HEK293T (cell line): Measurements from ENCODE around the gene DDX20.
"Not testable (repeated sequence)": the region's sequence is repeated elsewhere in the genome, so short reads cannot be mapped to it uniquely, and the experiment has no call there.

ENCODE experiments used
- CTCF ChIA-PET: fragments of 350-600 bp; formaldehyde crosslinking; extraction: SDS; loops from one replicate; lab custom pipeline; 2021; ENCODE audit warnings: antibody characterized with exemption, inconsistent platforms; lab: Yijun Ruan, JAX
- POLR2A ChIA-PET: fragments of 350-600 bp; formaldehyde crosslinking; extraction: SDS; loops from one replicate; lab custom pipeline; 2020; ENCODE audit warnings: antibody characterized with exemption, inconsistent platforms; lab: Yijun Ruan, JAX
- DNase-seq: peaks from one replicate; pipeline ENCODE4 v3.0.0; 2012; ENCODE audit warnings: mixed read lengths; ENCODE audit errors: extremely low spot score
- ARNT ChIP-seq: fragments of 450-650 bp; IDR thresholded peaks from 2 replicates; pipeline ENCODE4 v1.6.1; 2017; ENCODE audit warnings: mild to moderate bottlenecking
- BHLHE40 ChIP-seq: fragments of 450-650 bp; IDR thresholded peaks from 2 replicates; pipeline ENCODE4 v1.6.1; 2016; ENCODE audit warnings: mild to moderate bottlenecking, moderate library complexity, borderline replicate concordance
- CTBP1 ChIP-seq: fragments of 450-650 bp; IDR thresholded peaks from 2 replicates; pipeline ENCODE4 v1.6.1; 2016; ENCODE audit warnings: borderline replicate concordance
- ELF4 ChIP-seq: fragments of 450-650 bp; IDR thresholded peaks from 2 replicates; pipeline ENCODE4 v1.6.1; 2017; ENCODE audit warnings: antibody characterized with exemption
- FOXA1 ChIP-seq: fragments of 450-650 bp; IDR thresholded peaks from 2 replicates; pipeline ENCODE4 v1.6.1; 2016; ENCODE audit warnings: mild to moderate bottlenecking
- FOXK2 ChIP-seq: fragments of 450-650 bp; IDR thresholded peaks from 2 replicates; pipeline ENCODE4 v1.6.1; 2016; ENCODE audit warnings: mild to moderate bottlenecking
- FOXM1 ChIP-seq: fragments of 450-650 bp; IDR thresholded peaks from 2 replicates; pipeline ENCODE4 v1.6.1; 2017; ENCODE audit warnings: mild to moderate bottlenecking, borderline replicate concordance
- HDGF ChIP-seq: fragments of 450-650 bp; IDR thresholded peaks from 2 replicates; pipeline ENCODE4 v1.6.1; 2017; ENCODE audit warnings: antibody characterized with exemption, borderline replicate concordance
- L3MBTL2 ChIP-seq: fragments of 450-650 bp; conservative IDR thresholded peaks from 2 replicates; pipeline ENCODE4 v1.6.1; 2016; ENCODE audit warnings: mild to moderate bottlenecking
- LEF1 ChIP-seq: fragments of 450-650 bp; IDR thresholded peaks from 2 replicates; pipeline ENCODE4 v1.6.1; 2017; ENCODE audit warnings: mild to moderate bottlenecking, borderline replicate concordance
- NFRKB ChIP-seq: fragments of 450-650 bp; IDR thresholded peaks from 2 replicates; pipeline ENCODE4 v1.6.1; 2016; ENCODE audit warnings: mild to moderate bottlenecking, moderate library complexity
- PKNOX1 ChIP-seq: fragments of 450-650 bp; IDR thresholded peaks from 2 replicates; pipeline ENCODE4 v1.6.1; 2016
- SP1 ChIP-seq: fragments of 450-650 bp; IDR thresholded peaks from 2 replicates; pipeline ENCODE4 v1.6.1; 2017
- SUZ12 ChIP-seq: fragments of 450-650 bp; IDR thresholded peaks from 2 replicates; pipeline ENCODE4 v1.6.1; 2016; ENCODE audit warnings: mild to moderate bottlenecking
- TARDBP ChIP-seq: fragments of 450-650 bp; IDR thresholded peaks from 2 replicates; pipeline ENCODE4 v1.6.1; 2016
- ZNF384 ChIP-seq: fragments of 450-650 bp; IDR thresholded peaks from 2 replicates; pipeline ENCODE4 v1.6.1; 2016

DDX20 gene

DNA sequence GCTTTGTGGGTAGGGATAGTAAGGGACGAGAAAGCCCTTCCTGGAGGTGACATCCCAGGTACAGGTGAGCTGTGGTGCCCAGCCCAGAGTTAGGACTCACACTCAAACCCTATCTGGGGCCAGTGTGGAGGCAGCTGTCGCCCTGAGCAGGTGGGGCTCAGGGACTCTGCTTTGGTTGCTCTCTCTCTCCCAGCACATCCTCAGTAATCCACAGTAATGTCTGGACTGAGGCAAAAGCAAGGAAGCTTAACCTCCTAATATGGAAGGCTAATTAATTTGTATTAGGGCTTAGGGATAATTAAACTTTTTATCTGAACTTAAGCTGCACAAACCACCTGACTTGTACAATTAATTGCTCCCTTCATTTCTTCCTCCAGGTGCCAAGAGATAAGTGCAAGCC lies 38.2 kb downstream of the DDX20 start:
- DNase-seq: no peak
- POLR2A ChIA-PET: no interaction called here
- TF ChIP-seq PKNOX1 (no peak), NFRKB (no peak), L3MBTL2 (no peak), LEF1 (no peak), SUZ12 (no peak), HDGF (no peak), BHLHE40 (no peak), FOXK2 (no peak), ELF4 (no peak), ARNT (no peak), FOXA1 (no peak), CTBP1 (no peak), ZNF384 (no peak), SP1 (no peak), FOXM1 (no peak), TARDBP (no peak)
- CTCF ChIA-PET: no interaction called here

- ChIA-PET CTCF (no interaction called here), POLR2A (no interaction called here)
- DNase-seq: no peak
- TF ChIP-seq PKNOX1 (no peak), FOXK2 (no peak), NFRKB (no peak), L3MBTL2 (no peak), ARNT (no peak), CTBP1 (no peak), SP1 (no peak), HDGF (no peak)
Measured at GRCh38 chr1:111795401-111795800, 39.7 kb downstream of the DDX20 start.

DNA sequence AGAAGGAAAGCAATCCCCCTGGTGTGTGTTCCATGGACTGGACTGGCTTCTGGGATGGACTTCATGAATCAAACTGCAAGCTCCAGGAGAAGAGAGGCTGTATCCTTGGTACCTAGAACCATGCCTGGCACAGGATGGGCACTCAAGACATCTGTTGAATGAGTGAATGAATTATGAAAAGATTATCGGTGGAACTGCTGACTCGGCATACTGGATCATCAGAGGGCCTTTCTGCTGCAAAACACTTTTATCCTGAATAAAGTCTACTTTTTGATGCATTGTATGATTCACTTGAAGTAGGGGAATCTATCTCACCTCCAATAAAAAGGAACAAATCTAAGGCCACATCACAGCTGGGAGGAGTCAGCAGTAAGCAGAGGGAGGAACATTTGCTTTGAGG lies 42.9 kb downstream of the DDX20 start:
- CTCF ChIA-PET: no interaction called here
- POLR2A ChIA-PET: no interaction called here
- TF ChIP-seq FOXK2 (no peak), TARDBP (no peak), HDGF (no peak), ZNF384 (no peak), LEF1 (no peak), L3MBTL2 (no peak), ARNT (no peak), FOXM1 (no peak), SUZ12 (no peak), PKNOX1 (no peak), FOXA1 (no peak), ELF4 (no peak), NFRKB (no peak), BHLHE40 (no peak), SP1 (no peak)
- DNase-seq: no peak

DNA sequence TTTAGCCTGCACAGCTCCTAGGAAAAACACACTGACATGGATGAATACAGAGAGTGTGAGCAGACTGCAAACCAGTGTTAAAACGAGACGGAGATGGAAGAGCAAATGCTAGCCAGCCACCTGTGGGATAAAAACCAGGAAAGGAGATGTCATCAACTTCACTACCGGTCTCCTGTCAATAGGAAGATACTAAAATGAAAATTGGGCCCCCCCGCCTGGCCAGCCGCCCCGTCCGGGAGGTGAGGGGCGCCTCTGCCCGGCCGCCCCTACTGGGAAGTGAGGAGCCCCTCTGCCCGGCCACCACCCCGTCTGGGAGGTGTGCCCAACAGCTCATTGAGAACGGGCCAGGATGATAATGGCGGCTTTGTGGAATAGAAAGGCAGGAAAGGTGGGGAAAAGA lies 44.0 kb downstream of the DDX20 start:
- POLR2A ChIA-PET, CTCF ChIA-PET, DNase-seq: not testable (repeated sequence)

GRCh38 chr1:111801071-111801850 lies 45.6 kb downstream of the DDX20 start:
- POLR2A ChIA-PET: no interaction called here
- DNase-seq: no peak
- TF ChIP-seq ARNT: no peak
- TF ChIP-seq L3MBTL2: no peak
- TF ChIP-seq PKNOX1: no peak
- TF ChIP-seq FOXM1: no peak
- TF ChIP-seq LEF1: no peak
- TF ChIP-seq ELF4: no peak
- TF ChIP-seq SUZ12: no peak
- TF ChIP-seq NFRKB: no peak
- TF ChIP-seq SP1: no peak
- TF ChIP-seq ZNF384: no peak
- no peak for TF ChIP-seq CTBP1
- no peak for TF ChIP-seq BHLHE40
- no peak for TF ChIP-seq FOXA1
- no peak for TF ChIP-seq TARDBP
- no peak for TF ChIP-seq HDGF
- TF ChIP-seq FOXK2: no peak
- CTCF ChIA-PET: interaction anchor here (0.7 kb wide), 1 partner anchor 186 kb away, joined by 3 read pairs; no protein-coding TSS in a partner anchor

DNA sequence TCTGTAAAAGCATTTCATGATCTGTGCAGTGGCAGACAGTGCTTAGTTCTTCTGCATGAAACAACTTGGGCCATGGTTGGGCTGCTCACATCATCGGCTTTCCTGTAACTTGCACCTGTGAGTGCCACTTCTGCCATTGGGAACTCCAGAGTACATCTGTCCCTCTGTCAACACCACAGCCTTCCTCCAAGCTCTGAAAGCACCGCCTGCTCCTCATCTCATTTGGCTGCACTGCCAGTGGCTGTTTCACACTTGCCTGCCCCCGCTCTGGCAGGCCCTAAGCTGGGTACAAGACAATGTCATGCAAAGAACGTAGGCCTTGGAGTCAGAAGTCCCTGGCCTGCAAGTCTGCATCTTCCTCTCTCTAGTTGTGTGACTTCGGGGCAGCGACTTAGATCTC lies 46.4 kb downstream of the DDX20 start:
- no peak for DNase-seq
- TF ChIP-seq NFRKB (no peak), CTBP1 (no peak), SP1 (no peak), PKNOX1 (no peak), FOXM1 (no peak), SUZ12 (no peak), LEF1 (no peak), FOXA1 (no peak), L3MBTL2 (no peak)
- ChIA-PET POLR2A (no interaction called here), CTCF (interaction anchor here (0.5 to 0.6 kb wide), 2 partner anchors 88 to 589 kb away, joined by 3 read pairs; no protein-coding TSS in a partner anchor)
